B cell (primary cell): Measurements from ENCODE around the gene EIF1AD.

Experiments used
- EZH2 ChIP-seq: IDR thresholded peaks from 2 replicates; pipeline ENCODE4 v1.6.1; 2012; ENCODE audit warnings: borderline replicate concordance, low read depth, mild to moderate bottlenecking, moderate library complexity, low read length; ENCODE audit not compliant: insufficient read depth, poor library complexity, severe bottlenecking
- TF ChIP-seq, protein P1 (sequence below): fragments of 200-600 bp; IDR thresholded peaks from one replicate; pipeline ENCODE4 v1.8.0; 2022; ENCODE audit warnings: antibody characterized with exemption, mild to moderate bottlenecking

DNA sequence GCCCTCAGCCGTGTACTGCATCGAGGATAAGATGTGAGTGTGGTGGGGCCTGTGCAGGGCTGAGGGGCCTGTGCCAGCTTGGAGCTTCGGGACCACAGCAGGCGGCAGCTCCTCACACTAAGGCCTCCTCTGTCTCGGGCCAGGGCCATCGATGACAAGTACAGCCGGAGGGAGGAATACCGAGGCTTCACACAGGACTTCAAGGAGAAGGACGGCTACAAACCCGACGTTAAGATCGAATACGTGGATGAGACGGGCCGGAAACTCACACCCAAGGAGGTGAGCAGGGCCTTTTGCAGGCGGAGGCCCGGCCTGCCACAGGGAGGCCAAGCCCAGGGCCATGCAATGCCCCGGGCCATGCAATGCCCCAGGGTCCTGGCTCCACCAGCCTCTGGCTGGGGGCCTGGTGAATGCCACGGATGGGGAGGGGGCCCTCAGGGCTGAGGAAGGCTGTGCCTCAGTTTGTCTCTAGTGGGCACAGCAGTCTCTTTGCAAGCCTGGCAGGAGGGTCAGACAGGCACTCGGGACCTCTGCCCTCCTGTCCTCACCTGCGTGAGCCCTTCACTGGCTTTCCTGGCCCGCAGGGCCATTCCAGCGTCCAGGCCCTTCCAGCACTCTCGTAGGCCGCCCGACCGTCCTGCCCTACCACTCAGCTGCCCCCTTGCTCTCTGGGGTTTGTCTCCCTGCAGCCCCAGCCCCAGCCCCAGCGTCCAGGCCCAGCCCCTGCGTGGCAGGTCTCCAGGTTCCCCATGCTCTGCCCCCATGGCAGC lies 24.2 kb downstream of the EIF1AD start:
- TF ChIP-seq, protein P1, sequence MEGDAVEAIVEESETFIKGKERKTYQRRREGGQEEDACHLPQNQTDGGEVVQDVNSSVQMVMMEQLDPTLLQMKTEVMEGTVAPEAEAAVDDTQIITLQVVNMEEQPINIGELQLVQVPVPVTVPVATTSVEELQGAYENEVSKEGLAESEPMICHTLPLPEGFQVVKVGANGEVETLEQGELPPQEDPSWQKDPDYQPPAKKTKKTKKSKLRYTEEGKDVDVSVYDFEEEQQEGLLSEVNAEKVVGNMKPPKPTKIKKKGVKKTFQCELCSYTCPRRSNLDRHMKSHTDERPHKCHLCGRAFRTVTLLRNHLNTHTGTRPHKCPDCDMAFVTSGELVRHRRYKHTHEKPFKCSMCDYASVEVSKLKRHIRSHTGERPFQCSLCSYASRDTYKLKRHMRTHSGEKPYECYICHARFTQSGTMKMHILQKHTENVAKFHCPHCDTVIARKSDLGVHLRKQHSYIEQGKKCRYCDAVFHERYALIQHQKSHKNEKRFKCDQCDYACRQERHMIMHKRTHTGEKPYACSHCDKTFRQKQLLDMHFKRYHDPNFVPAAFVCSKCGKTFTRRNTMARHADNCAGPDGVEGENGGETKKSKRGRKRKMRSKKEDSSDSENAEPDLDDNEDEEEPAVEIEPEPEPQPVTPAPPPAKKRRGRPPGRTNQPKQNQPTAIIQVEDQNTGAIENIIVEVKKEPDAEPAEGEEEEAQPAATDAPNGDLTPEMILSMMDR, result no peak
- TF ChIP-seq EZH2, result no peak
